Activated naive CD4-positive, alpha-beta T cell treated with anti-CD3 and anti-CD28 coated beads, Interleukin-2, amount 50 U/mL, for 24 hours (primary cell): ENCODE measurements around the gene GNGT1.

Source experiments
- H3K27ac Mint-ChIP-seq: one replicate; pipeline ENCODE4 v1.8.0; 2021; ENCODE audit warnings: mild to moderate bottlenecking, mixed read lengths
- H3K27me3 Mint-ChIP-seq: one replicate; pipeline ENCODE4 v1.8.0; 2021; ENCODE audit warnings: mixed read lengths
- H3K36me3 Mint-ChIP-seq: one replicate; pipeline ENCODE4 v1.8.0; 2021; ENCODE audit warnings: mixed read lengths
- H3K4me1 Mint-ChIP-seq: one replicate; pipeline ENCODE4 v1.8.0; 2021; ENCODE audit warnings: mixed read lengths
- H3K4me3 Mint-ChIP-seq: one replicate; pipeline ENCODE4 v1.8.0; 2021; ENCODE audit warnings: mild to moderate bottlenecking, mixed read lengths
- H3K9me3 Mint-ChIP-seq: one replicate; pipeline ENCODE4 v1.8.0; 2021; ENCODE audit warnings: mixed read lengths

Gene GNGT1

DNA sequence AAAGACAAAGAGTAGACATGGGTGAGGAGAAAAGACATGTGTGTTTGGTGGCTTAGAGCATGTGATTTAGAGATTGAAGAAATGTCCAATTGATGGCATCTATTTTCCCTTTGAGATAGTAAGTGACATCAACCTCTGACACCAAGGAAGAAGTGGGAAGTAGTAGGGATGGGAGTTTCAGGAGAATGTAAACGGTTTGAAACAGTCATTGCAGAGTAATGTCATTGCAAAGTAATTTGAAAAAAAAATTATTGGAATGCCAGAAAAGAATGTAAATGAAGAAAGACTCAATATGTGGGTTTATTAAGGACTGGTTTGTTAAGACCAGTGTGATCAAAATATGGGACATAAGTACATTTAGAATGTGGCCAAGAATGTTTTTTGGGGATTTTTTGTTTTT, 41.7 kb downstream of the GNGT1 start:
- no peaks in the 10 kb centered on the region for H3K4me1 Mint-ChIP-seq
- H3K4me3 Mint-ChIP-seq: no peak overlapping the region
- no peaks in the 10 kb centered on the region for H3K9me3 Mint-ChIP-seq
- no peaks in the 10 kb centered on the region for H3K36me3 Mint-ChIP-seq
- peaks cover 7% of the 10 kb centered on the region for H3K27me3 Mint-ChIP-seq
- H3K27ac Mint-ChIP-seq: no peak overlapping the region

GRCh38 chr7:93948873-93949272, 42.5 kb downstream of the GNGT1 start:
- H3K27ac Mint-ChIP-seq: peak overlapping the region; percentile 61
- no peak overlapping the region for H3K4me3 Mint-ChIP-seq
- no peaks in the 10 kb centered on the region for H3K36me3 Mint-ChIP-seq
- no peaks in the 10 kb centered on the region for H3K9me3 Mint-ChIP-seq
- no peaks in the 10 kb centered on the region for H3K4me1 Mint-ChIP-seq
- peaks cover 6% of the 10 kb centered on the region for H3K27me3 Mint-ChIP-seq

DNA sequence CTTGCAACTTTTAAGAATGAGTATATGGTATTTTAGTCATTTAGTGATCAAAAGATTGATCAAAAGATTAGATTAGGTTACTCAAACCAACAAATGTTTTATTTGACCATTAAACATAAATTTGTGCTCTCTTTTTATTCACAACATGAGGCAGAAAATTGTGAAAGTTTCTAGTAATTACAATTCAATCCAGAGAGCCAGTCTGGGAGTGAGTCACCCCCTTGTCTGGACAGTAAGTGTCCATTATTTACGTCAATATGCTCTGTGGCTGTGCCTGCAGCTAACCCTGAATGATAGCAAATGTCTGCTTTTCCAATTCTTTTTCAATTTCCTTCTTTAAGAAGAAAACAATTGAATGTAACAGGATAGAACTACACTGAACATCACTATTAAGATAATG, 43.1 kb downstream of the GNGT1 start:
- Mint-ChIP-seq H3K9me3 (no peaks in the 10 kb centered on the region), H3K27me3 (peaks cover 3% of the 10 kb centered on the region), H3K36me3 (no peaks in the 10 kb centered on the region), H3K4me1 (no peaks in the 10 kb centered on the region), H3K27ac (no peak overlapping the region), H3K4me3 (no peak overlapping the region)

- no peaks in the 10 kb centered on the region for H3K9me3 Mint-ChIP-seq
- H3K4me3 Mint-ChIP-seq: no peak overlapping the region
- no peak overlapping the region for H3K27ac Mint-ChIP-seq
- no peaks in the 10 kb centered on the region for H3K4me1 Mint-ChIP-seq
- no peaks in the 10 kb centered on the region for H3K27me3 Mint-ChIP-seq
- H3K36me3 Mint-ChIP-seq: peaks cover 1% of the 10 kb centered on the region
Observed at GRCh38 chr7:93955304-93955703, 48.9 kb downstream of the GNGT1 start.

DNA sequence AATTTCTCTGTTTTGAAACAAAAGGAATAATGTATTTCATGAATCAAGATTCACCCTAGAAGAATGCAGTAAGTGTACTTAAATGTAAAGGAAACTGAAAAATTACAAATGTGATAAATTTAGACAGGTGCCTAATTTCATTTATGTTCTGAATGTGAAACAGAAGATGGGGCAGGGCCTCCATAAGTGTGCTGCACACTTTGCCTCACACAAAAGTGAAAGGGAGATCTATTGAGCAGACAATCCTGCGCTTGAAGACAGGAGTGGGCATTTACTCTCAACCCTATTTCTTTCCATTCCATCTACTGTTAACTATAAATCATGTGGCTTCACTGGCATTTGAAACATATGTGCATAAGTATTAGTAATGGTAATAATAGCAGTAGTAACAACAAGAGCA, 51.4 kb downstream of the GNGT1 start:
- Mint-ChIP-seq H3K27me3 (no peaks in the 10 kb centered on the region), H3K4me3 (no peak overlapping the region), H3K36me3 (peaks cover 1% of the 10 kb centered on the region), H3K27ac (no peak overlapping the region), H3K9me3 (no peaks in the 10 kb centered on the region), H3K4me1 (no peaks in the 10 kb centered on the region)

- Mint-ChIP-seq H3K27me3 (no peaks in the 10 kb centered on the region), H3K4me1 (no peaks in the 10 kb centered on the region), H3K27ac (no peak overlapping the region), H3K36me3 (peaks cover 1% of the 10 kb centered on the region), H3K4me3 (no peak overlapping the region), H3K9me3 (no peaks in the 10 kb centered on the region)
Observed at GRCh38 chr7:93958216-93958615, 51.8 kb downstream of the GNGT1 start.

DNA sequence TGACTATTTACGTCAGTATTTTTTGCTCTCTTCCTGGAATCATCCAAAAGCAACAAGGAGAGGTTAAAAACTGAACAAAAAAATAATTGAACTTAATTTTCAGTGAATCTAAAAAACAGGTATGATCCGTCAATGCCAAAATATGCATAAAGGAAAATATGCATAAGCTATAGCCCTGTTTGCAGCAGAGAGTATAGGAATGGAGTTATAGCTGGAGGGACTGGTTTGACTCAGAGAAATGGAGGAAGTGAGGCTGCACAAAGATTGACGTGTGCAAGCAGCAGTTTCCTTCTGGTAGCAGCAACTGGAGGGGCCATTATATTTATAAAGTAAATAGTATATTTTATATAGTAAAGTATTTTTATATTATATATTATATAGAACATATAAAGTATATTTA, 52.3 kb downstream of the GNGT1 start:
- Mint-ChIP-seq H3K27me3 (no peaks in the 10 kb centered on the region), H3K36me3 (peaks cover 1% of the 10 kb centered on the region), H3K4me3 (no peak overlapping the region), H3K4me1 (no peaks in the 10 kb centered on the region), H3K27ac (no peak overlapping the region), H3K9me3 (no peaks in the 10 kb centered on the region)
